T-helper 9 cell (primary cell): ENCODE results near the gene RASSF4.

Experiments
- DNase-seq: peaks from one replicate; pipeline ENCODE4 v3.0.0-alpha.2; 2020

The RASSF4 gene

DNA sequence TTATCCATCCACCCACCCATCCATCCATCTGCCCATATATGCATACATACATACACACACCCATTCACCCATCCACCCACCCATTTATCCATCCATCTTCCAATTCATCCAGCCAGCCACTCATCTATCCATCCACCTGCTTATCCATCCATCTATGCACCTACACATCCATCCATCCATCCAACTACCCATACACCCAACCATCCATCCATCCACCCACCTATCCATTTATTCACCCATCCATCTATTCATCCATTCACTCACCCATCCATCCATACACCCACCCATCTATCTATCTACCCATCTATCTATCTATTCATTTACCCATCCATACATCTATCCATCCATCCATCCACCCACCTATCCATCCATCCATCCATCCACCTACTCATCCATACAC lies 31.1 kb upstream of the RASSF4 start:
- no peak for DNase-seq

DNA sequence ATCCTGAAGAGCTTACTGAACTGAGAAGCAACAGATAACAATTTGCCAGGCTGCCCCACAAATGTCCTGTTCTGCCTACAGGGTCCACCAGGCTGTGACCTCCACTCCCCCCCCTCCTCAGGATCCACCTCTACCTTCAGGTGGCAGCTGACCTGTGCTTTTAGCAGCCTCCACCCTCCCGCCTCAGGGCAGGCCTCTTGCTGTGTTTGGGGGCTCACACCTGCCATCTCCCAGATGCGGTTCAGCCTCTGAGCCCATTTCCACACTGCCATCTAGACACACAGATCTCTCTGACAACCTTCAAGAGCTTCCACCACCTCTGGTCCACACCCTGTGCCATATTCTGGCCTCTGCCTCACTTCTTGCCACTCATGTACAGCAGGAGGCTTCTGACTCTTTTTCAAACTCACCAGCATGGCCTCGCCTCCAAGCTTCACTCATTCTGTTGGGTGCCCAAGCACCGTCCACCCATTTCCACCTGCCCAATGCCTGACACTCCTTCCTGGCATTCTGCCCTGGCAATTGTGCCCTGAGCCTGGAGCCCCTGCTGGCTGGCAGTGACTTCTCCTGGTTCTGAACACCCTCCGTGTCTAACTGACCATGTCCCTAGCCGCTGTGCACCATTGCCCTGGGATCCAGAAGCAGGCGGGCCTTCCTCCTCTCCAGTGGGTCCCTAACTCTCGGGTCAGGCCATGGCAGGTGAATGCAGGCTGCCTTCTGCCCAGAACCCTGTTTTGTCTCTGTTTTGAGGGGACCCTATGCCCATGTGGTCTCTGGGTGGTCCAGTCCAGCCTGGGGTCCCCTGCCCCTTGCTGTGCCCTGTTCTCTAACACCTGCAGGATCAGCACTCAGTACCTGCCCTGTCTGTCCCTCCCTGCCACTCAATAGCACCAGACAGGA lies 30.0 kb upstream of the RASSF4 start:
- DNase-seq = no peak

DNA sequence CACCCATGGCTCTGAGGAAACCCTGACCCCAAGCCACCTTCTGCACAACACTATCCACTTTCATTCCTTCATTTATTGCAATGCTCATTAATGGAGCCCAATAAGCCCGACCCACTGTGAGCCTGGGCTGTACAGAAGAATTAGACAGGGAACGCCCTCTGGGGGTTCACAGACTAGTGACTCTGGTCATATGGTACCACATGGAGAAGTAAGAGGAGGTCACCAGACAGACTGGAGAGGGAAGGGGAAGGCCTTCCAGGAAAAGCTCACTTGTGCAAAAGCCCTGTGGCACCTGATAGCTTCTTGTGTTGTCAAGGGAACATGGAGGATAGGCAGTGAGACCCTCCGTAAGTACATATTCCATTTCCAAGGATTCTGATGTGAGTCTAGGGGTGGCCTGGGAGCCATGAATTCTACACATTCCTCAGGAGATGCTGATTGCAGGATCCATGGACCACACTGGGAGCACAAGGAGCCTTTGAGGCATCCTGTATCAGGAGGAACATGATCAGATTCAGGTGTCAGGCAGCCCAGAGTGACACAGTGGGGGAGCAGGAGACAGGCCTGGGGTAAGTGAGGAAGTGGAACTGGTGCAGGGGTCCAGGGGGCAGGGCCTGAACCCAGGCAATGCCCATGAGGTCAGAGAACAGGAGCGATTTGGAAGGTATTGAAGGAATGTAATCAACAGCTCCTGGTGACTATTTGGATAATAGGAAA lies 28.5 kb upstream of the RASSF4 start:
- DNase-seq = no peak

DNA sequence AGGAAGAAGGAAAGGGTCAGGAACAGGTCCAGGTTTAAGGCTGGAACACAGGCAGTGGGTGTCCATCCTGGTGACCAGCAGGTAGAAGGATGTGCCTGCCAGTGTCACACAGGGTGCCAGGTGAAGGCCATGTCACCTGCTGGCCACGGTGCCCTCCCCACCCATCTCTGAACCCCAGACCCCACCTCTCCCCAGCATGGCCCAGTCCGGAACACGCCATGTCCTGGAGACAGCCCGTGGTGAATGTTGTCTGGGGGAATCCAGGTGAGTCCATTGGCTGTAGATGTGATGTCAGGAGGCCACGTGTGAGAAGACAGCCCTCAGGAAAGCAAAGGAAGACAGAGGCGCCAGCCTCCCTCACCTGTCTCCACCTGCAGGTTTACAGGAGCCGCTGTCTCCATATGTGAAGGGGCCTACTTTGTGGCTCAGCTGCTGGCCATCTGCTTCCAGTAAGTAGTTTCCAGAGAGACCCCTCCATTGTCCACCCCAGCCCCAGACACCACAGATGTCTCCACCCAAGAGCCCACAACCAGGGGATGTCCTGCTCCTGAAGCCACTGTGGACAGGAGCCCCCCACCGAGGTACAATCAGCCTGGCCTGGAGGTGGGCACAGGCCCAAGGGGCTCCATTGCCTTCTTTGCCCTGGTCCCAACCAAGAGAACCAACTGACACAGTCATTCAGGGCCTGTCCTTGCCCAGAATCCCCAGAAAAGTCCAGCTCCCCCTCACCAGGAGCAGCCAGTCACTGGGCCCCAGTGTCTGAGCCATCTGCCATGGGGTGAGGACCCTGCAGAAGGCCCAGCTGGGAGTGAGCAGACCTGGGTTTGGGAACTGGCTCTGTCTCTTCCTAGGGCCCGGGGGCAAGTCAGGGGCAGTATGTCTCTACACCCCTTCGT lies 27.7 kb upstream of the RASSF4 start:
- no peak for DNase-seq

DNA sequence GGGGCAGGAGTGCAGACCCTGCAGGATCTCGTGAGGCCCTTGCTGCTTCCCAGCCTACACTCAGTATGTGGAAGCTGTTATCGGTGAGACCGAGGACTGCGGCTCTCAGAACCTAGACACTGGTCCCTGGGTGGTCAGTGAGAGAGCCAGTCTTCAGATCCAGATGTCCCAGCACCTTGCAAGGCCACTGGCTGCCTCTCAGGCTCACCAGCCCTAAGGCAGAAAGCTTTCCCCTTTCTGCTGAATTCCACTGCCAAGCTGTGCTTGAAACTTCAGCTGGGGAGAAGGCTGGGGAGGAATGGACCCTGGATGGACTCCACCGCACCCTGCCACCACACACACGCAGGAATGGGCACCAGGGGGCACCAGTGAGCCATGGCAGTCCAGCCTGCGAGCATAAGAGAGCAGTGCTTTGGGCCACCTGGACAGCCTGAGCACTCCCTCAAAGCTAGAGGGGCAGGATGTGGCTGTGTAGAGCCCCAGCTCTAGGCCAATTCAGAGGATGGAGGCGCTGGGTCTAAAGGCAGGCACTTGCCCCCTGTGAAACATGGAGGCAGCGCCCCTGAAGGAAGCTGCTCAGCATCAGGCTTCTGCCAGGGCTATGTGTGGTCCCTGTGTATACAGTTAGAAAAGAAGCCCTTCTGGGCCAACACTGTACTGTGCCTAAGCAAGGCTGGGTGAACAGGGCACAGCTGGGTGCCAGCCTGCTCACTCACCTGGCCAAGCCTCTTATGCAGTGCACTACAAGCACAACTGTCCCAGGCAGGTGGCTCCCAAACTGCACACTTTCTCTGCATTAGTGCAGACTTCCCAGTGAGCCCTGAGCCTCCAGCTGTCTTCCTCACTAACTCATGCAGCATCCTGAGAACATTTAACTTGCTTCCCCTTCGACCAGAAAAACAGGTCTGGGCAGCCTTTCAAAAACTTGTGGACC lies 26.8 kb upstream of the RASSF4 start:
- peak; percentile 79 for DNase-seq

DNA sequence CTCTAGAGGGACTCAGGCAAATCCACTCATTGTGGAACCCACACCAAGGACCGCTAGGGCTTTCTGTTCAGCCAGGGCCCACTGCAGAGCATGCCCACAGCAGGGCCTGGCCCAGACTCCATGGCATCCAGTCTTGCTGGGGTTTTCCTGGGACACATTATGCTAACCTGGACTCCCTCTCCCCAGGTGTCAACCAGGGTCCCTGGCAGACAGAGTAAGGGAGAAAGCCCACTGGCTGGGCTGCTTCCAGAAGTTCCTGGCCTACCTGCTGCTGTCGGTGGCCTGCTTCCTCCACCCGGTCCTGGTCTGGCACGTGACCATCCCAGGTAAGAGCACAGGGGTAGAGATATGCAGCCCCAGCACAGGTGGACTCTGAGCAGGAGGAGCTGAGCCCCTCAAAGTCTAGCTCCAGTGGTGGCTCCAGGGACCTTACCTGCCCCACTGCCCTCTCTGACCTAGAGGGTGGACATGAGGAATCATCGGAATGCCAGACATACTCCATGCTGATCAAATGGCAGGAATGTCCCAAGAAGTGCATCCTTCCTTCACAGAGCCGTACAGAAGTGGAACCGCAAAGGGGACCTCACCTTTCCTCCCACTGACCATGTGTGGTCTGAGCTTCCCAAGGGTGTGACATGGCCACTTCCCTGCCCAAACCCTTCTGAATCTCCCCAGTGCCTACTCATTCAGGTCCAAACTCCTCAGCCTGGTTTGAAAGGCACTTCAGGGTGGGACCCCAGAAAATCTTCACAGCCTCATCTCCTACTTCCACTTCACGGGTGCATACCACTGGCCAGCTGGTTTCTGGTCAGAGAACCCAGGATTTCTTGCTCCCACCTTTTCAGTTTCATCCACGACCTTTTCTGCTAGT lies 25.9 kb upstream of the RASSF4 start:
- no peak for DNase-seq

DNA sequence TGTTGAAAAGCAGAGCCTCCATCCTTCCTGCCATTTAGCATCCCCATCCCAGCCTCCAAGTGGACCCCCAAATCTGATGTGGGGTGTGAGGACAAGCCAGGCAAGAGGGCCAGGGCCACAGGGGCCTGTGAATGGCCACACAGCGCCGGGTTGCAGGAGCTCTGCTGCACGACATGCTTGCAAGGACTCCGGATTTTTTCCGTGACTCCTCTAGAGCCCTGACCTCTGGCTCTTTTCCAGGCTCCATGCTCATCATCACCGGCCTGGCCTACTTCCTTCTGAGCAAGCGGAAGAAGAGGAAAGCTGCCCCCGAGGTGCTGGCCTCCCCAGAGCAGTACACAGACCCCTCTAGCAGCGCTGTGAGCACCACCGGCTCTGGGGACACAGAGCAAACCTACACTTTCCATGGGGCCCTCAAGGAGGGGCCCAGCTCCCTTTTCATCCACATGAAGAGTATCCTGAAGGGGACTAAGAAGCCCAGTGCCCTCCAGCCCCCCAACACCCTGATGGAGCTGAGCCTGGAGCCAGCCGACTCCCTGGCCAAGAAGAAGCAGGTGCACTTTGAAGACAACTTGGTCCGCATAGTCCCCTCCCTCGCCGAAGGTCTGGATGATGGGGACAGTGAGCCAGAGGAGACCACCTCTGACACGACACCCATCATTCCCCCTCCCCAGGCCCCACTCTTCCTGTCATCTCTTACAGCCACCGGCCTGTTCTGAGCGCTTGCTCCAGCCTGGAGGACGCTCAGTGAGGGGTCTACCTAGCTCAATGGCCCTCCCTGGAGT lies 25.0 kb upstream of the RASSF4 start:
- DNase-seq = no peak

DNA sequence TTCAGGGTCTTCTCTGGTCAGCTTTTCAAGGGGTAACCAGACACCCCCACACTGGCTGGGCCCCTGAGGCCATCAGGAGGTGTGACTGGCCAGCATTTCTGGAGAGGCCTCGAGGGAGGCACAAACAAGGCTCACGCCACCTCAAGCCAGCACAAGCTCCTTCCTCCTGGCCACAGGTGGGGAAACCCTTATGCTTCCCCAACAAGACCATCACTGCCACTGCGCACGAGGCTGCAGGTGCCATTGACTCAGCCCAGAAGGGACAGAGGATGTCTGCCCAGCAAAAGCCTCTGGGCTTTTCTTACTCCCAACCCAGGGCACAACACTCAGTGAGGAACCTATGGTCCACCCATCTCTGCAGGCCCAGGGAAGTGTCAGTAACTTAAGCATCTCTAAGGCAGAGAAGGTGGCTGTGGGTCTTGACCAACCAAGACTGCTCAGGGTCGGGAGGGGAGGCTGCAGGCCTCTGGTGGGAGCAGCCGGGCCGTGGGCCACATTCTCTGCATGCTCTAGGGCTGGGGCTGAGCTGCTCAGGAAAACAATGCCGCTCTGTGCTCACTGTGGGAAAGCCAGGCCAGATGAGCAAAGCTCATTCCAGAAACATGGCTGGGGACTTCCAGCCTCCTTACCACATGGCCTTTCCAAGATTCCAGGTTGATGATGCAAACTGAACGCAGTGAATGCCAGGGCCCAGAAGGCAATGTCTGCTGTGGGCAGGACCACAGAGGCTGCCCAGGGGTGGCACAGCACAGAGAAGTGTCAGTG lies 24.2 kb upstream of the RASSF4 start:
- no peak for DNase-seq

DNA sequence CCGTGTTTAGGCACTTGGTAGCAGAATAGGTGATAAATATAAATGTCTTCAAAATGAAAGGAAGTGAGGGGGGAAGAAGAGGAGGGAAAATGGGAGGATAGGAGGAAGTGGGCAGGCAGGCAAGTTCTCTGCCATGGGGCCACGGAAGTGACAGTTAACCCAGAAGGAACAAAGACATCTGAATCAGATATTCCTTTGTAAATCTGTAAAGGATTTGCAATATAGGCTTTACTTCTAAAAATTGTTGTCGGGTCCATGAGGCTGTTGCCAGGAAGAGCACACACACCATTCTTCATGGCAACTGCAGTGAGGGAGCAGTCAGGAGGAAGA lies 23.7 kb upstream of the RASSF4 start:
- no peak for DNase-seq

DNA sequence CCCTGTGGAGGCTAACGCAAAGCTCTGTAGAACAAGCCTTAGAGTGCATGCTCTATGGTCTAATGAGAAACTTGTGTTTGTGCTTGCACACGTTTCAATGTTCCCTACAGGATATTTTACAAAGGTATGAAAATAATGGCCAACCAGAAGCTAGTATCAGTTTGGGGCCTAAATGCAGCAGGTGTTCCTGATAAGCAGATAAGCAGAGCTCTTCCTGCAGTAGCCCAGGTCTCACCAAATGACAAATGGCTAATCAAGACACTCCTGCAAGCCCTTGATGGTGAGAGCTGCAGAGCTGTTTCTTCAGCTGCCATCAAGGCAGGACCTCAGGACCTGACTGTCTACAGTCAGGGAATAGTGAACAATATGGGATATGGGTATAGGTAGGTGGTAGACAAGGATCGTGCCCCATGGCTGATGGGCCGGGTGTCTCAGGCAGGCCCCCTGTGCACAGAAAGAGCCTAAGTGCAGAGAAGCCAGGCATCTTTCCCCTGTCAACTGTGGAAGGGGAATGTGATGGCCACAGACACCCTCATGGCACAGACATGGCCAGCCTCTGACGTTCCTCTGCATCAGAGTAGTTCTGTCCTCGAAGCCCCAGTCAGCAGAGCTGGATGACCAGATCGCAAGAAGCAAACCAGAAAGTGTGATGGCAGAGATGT lies 23.2 kb upstream of the RASSF4 start:
- DNase-seq = no peak

DNA sequence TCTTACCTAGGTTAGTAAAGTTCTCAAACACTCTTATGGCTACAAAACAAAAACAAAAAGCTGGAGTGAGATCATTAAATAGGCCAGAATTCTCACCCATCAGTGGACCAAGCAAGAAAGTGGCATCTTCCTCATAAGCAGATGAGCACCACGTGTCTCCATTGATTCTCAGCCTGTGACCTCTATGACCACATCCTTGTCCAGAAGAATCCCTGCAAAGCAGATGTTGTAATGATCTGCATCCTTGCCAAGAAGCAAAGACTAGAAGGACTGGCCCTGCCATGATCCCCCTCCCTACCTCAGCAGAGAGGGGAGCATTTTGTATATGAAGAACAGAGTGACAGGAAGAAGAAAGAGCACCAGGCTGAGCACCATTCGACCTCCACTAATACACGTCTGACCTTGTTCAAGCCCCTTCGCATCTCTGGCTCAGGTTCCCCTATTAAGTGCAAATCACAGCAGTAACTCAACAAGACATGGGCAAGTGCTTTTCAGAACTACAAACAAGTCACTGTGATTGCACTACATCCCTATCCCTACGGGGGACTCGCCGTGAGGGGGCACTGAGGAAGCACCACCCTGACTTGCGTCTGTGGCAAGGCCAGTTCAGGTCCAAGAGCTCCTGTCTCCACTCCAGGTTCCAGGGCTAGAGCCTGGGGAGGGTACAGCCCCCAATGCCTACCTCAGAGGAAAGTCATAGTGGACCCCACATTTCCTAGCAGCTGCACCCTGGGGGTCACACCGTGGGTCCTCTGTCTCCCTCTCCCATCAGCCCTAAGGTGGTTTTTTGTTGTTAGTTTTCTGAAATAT lies 22.2 kb upstream of the RASSF4 start:
- DNase-seq = no peak

DNA sequence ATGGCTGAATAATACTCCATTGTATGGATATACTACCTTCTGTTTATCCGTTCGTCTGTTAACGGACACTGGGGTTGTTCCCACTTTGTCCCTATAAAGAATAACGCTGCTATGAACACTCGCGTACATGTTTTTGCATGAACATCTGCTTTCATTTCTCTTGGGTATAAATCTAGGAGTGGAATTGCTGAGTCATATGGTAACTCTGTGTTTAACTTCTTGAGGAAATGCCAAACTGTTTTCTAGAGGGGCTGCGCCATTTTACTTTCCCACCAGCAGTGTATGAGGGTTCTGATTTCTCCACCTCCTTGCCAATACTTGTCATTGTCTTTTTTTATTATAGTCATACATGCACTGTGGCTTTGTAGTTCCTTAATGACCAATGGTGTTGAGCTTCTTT lies 20.6 kb upstream of the RASSF4 start:
- no peak for DNase-seq

DNA sequence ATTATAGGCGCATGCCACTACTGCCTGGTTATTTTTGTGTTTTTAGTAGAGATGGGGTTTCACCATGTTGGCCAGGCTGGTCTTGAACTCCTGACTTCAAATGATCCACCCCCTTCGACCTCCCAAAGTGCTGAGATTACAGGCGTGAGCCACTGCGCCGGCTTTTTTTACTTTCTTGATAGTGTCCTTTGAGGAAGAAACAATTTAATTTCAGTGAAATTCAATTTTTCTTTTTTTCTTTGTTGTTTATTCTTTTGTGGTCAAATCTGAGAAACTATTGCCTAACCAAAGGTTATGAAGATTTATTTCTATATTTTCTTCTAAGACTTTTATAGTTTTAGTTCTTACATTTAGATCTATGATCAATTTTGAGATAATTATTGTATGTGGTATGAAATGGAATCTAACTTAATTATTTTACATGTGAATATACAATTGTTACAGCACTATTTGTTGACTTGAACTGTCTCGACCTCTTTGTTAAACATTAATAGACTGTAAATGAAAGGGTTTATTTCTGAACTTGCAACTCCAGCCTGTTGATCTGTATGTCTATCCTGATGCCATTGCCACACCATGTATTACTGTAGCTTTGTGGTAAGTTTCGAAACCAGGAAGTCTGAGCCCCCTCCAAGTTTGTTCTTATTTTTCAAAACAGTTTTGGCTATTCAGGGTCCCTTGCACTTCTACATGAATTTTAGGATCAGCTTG lies 19.8 kb upstream of the RASSF4 start:
- no peak for DNase-seq

DNA sequence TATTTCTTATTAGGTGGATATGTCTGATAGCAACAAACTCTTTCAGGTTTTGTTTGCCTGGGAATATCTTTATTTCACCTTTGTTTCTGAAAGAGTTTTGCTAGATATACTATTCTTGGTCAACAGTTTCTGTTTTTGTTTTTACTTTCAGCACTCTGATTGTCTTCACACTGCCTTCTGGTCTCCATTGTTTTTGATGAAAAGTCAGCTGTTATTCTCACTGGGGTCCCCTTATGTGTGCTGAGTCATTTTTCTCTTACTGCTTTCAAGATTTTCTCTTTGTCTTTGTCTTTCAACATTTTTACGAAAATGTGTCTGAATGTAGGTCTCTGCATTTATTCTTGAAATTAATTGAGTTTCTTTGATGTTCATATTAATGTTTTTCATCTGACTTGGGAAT lies 15.2 kb upstream of the RASSF4 start:
- DNase-seq = no peak

DNA sequence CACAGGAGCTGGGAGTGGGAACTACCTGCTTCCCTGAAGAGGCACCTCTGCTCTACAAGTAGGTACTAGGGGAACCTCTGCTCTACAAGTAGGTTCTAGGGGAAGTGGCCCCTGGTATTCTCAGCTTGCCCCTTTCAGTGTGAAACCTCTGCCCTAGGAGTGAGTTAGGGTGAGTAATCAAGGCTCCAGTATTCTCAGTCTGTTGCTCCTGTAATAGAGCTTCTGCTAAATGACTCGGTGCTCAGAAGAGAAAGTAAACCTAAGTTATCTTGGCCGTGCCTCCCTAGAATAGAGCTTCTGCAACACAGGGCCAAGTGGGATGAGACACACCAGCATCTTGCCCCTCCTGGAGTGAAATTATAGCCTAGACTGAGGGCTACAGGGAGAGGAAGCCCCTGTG lies 13.4 kb upstream of the RASSF4 start:
- DNase-seq = no peak

DNA sequence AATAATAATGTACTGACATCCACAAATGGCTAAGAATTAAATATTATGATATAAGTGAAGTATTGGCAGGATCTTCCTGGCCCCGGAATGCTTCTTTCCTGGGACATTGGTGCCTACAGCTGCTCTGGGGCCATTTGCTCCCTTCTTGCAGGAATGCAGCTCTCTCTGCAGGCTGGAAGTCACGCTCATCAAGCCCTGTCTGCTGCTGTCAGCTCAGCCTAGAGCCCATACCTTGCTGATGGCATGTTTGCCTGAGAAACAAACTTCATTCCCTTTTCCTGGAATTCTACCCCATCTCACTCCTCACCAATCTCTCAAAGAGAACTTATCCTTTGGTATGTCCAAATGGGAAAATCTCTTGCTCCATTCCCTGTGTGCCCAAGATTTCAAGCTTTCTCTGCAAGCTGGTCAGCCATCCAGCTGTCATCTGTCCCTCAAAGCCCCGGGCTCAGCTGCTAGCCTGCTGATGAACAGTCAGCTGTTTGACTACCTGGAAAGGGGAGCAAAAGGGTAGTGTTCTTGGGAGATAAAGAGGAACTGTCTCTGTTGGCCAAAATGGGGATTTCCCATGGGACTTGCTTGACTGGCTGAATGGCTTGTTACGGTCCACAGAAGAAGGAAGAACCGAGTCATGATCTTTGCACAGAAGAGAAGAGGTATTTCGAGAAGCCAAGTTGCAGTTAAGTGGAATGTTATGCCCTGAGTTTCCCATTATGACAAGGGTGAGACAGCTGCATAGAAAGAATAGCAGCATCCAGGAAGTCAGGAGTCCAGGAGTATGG lies 12.0 kb upstream of the RASSF4 start:
- DNase-seq = no peak

DNA sequence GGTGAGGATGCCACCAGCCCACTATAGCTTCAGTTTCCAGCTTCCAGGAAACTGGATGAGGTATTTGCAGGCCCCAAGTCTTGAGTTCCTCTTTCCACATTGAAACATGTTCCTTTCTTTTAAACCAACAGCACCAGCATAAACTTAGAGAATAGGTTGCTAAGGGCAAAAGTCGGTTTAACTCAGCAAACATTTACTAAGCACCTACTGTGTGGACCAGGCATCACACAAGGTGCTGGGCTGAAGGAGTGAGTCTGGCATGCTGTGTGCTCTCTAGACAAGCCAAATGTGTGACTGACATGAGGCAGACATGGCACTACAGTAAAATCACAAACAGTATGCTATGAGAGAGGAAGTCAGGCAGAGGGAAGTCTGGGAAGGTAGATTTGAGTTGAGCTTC lies 11.0 kb upstream of the RASSF4 start:
- DNase-seq = no peak
